Fibroblast of peridontal ligament (primary cell): Measurements from ENCODE around the gene LTBP2.
A peak's percentile ranks its signal among the peaks of the same experiment; 100 is the strongest.

ENCODE experiments used
- DNase-seq: peaks from one replicate; pipeline ENCODE4 v3.0.0-alpha.2; 2010; ENCODE audit errors: extremely low read depth

The LTBP2 gene

DNA sequence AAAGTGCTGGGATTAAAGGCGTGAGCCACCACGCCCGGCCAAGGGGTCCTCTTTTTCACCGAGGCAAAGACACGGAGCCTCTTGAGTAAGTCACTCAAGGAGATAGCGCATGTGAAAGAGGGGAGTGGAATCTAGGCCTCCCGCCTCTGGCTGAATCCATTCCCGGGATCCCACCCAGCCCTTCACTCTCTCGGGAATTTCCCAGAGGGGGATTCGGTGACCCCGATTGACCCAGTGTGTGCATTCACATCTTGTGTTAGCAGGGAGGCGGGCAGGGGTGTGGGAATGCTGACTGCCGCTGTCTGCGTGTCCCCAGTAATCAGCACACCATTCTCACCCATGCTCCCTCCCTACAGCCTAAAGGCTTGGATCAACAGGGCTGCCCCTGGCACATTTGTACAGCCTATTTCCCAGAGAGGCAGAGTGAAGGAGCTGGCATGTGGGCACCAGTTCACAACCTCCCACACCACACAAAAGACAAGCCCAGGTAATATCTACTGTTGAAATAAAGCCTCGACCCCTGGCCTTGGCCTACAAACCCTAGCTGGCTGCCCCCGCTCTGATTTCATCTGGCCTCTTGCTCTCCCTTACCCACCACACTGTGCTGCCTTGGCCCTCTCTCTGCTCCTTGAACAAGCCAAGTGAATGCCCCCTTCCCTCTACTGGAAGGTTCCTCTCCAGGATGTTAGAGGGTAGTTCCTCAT lies 1.3 kb upstream of the LTBP2 start:
- no peak for DNase-seq

DNA sequence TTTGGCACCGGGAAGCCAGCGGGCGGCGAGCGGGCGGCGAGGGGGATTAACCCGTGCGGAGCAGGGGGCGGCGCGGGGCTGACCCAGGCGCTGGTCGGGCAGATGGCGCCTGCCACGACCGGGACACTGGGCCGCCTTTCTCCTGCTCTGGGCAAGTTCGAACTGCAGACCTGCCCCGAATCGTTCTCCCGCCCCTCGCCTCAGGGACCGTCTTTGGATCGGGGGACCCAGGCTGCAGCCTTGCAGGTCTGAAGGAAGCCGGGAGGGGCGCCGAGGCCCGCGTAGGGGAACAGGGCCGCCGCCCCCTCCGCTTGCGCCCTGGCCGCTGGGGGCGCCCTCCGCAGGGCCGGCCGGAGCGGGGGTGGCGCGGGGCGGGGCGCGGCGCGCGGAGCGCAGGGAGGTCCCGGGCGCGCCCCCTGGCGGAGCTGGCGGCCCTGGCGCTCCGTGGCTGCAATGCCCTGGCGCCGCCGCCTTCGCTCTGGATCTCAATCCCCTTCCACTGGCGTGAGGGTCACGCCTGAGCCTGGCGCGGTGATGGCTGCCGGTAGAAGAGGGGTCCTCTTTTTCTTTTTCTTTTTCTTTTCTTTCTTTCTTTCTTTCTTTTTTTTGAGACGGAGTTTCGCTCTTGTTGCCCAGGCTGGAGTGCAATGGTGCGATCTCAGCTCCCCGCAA lies 449 bp upstream of the LTBP2 start:
- peak; percentile 70 for DNase-seq

DNA sequence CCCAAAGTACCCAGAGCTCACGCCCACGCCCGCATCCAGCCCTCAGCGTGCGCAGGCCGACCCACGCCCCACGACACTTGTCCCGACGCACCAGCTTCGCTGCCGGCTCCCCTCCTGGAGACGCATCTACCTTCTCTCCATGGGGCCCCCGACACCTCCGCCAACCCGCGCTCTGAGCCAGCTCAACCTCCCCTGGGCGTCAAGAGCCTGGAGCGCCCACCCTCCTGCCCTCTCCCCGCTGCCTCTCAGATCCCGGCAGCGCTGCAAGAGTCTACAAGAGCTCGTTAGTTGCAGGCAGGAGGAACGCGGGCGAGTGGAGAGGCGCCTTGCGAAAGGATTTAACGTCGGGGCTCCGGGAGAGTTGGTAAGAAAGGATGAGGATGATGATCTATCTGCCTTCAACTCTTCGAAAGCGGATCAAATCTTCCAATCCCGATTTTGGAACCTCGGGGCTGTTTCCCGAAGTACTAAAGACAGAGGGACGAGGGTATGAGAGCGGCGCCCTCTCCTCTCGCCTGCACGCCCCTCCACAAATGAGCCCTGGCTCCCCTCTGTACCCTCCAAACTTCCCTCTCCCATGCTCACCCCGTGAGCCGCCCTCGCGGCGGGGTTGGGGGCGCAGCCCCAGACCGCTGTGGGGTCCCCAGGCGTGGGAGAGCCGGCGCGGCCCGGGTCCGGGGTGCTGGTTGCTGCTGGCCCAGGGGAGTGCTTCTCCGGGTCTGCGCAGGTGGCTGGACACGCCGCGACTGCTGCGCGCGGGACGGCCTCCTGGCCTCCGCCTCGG lies 979 bp downstream of the LTBP2 start:
- DNase-seq: no peak

DNA sequence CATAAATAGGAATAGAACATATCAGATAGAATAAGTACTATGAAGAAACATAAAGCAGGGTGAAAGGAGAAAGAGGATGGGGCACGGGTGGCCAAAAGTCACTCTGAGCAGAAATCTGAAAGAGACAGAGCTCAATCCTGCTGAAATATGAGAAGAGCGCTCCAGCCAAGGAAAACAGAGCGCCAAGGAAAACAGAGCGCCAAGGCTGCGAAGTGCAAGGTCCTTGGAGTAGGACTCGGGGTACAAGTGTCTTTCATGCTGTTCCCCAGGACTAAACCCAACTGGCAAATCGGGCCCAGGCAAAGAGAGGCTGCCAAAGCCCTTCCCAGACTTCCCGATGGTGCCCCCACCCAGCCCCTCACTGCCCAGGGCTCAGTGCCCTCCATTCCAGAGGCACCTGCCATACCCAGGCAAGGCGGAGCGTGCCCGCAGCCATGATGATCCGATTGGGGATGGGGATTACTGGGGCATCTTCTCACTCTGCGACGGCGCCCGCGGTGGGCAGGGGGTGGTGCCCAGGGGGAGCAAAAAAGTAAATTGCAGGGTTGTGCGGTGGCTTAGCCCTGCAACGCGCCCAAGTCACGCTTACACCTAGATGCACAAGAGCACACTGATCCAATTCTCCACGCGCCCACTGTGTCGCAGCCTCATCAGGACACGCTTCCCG lies 1.7 kb downstream of the LTBP2 start:
- DNase-seq: no peak

DNA sequence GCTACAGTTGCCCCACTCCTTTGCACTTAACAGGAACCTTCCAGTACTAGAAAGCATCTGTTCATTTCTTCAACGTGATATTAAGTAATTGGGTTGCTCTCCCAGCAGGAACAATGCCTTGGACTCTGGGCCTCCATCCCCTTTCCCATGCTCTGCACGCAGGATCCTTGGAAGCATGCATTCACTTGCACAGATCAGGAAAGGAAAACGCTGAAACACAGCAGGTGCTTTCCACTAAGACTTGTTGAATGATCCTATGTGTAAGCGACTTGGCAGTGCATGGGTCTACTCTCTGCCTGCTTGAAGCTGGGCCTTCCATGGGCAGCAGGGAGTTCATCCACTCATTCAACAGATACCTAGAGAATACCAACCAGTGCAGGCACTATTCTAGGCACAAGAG lies 2.3 kb downstream of the LTBP2 start:
- no peak for DNase-seq

DNA sequence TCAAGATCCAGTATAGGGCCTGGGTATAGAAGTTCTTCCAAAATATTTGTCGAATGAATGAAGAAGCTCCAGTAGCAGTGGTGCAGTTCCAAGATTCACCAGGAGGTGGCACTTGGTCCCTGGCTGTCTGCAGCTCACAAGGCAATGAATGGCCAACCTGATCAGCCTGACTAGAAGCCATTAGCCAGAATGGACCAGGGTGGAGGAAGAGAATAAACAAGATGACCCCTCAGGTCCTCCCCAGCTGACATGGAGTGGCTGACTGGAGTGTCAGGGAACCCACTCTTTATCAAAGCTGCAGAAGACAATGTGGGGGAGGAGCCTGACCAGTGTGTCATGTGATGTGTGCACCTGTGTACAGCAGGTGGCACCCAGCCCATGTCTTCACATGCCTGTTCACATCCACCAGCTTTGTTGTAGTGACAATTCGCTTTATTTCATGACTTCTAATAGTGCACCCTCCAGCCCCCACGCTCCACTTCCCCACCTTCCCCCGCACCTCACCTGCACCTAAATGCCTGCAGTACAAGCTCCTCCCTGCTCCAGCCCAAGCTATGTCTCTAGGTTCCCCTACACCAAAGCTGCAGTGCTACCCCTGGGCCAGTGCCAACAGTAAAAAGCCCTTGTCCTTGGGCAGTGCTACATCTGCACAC lies 3.0 kb downstream of the LTBP2 start:
- peak; percentile 94 for DNase-seq

DNA sequence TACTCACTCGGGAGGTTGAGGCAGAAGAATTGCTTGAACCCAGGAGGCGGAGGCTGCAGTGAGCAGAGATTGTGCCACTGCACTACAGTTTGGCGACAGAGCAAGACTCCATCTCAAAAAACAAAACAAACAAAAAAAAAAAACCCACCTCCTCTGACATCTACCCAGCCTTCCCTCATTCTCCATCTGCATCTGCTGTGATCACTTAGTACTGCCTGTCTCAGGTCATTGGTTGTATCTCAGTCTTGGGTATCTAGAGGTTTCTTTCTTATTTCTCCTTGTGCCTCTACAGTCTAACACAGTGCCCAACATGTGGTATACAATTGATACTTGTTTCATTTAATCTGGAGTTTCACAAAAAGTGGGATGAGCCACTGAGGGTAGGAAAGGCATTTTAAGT lies 5.3 kb downstream of the LTBP2 start:
- DNase-seq: no peak

DNA sequence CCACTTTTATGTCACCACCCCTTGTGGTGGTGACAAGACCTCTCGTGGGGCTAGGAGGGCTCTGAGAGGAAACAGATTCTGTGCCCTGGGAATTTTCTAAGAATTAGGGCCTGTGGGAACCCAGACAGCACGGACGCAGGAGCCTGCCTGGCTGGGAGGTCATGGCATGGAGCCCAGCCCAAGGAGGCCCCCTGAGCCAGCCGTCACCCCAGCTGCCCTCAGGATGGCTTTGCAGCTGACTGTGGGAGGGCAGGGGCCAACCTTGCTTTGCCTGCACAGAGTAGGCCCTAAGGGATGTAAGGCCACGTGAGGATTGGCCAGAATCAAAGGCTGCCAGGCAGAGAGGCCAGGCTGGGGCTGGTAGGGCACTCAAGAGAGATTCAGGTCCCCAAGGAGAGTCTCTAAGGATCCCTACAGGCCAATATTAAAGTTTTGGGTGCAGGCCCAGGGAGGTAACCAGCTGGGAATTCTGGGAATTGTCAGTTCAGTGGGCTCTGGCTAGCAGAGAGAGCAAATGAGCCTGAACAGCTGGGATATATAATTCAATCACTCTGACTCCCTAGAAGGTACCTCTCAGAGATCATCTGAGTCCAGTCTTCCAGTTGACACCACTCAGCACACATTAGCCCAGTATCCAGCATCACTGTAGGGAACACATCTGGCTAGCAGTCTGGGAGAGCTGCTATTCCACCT lies 6.4 kb downstream of the LTBP2 start:
- DNase-seq: no peak

DNA sequence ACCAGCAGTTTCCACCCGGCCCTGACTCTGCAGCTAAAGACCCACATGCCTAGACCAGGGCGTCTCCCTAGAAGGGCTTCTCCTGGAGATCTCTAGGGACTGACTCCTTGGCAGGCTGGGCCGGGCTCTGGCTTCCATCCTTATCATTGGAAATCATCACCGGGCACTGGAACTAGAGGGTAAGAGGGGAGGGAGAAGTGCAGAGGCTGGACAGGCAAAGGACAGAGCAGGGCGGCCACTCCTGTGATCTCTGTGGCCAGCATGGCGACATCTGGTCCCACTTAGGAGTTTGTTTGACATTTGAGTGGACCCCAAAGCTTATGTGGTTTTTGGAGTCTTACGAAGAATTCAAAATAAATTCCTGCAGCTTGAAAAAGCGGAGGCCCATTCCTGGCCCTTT lies 7.1 kb downstream of the LTBP2 start:
- peak; percentile 84 for DNase-seq

DNA sequence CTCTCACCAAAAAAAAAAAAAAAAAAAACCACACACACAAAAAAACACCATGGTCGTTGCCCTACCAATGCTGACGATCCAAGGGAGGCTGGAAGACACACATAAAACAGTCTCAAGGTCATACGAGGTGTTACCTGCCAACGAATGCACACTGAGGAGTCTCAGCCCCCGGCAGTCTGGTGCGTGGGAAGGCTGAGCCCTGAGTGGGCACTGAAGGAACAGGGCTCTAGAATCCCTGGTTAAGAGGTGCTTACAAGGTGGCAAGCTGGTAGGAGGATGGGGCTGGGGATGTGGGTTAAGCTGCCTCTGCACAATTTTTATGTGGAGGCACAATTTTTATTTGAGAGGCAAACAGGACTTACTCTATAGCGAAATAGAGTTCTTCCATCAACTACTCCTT lies 7.9 kb downstream of the LTBP2 start:
- no peak for DNase-seq

DNA sequence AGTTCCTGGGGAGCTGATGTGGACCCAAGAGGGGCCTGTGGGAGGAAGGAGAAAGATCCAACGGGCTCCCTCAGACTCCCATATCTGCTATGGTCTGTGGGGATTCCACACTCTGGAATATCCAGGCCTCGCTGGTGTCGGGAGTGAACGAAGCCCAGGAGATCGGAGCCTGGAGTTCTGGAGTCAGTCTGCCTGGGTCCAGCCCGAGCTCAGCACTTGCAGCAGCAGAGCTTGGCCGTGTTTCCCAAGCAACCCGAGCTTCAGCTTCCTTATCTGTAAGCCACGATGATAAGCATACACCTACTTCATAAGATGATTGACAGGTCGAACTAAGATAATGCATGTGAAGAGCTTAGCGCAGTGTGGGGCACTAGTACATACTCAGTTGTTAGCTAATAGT lies 10.1 kb downstream of the LTBP2 start:
- DNase-seq: no peak

DNA sequence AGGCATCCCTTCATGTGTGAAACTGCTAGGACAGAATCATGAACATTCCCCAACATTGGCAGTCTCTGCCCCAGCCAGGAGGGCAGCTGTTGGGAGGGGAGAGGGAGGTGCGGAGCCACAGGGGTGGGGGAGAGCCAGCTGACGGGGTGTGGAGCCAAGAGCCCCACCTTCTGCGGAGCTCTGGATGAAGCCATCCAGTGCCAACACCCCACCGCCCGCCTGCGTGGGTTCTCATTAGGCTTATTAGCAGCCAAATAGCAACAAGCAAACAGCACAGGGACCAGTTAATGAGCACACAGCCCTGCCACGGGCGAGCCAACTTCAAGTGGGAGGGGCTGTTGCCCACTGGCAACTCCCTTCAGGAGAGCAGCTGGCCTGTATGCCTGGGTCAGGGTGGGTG lies 12.1 kb downstream of the LTBP2 start:
- no peak for DNase-seq

DNA sequence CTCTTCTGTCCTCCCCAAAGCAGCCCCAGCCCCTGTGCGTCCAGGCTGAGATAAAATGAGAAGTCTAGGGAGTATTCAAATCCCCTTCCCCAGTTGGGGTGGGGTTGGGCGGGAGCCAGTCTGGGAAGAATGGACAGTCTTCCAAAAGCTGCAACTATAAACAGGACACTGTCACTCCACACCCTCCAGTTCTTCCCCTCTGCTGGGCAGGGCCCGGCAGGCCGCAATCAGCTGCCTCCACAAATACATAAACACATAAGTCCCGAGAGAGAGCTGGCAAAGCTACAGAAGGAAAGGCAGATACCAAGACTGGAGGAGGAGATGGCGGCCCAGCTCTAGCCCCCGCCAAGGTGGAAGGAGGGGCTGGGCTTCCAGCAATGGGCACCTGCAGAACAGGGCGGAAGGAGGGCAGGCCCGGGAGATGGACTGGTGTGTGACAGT lies 12.7 kb downstream of the LTBP2 start:
- peak; percentile 82 for DNase-seq

DNA sequence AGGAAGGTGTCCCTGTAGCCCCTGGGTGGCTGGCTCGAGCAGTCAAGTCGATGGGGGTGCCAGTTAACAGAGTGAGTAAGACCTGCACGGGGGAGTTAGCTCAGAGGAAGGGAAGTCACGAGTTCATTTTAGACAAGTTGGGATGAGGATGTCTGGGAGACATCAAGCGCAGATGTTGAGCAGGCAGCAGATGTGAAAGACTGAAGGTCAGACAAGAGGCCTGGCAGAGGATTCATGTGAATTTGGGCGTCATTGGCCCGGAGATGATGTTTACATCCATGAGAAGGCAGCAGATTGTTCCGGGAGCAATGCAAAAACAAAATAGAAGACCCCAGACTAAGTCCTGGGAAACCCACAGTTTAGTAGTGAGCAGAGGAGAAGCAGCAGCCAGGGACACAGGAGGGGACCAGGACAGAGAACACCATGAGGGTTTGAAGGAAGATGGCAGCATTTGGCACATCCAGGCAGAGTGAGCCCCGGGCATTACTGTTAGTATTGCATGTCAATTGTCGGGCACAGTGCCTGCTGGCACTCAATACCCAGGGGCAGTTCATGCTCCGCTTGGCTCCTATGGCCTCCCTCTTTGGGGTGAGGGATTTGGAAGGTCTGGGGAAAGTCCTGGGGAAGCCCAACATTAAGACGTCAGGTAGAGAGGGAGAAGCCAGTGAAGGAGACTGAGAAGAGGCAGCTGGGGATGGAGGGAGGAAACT lies 15.1 kb downstream of the LTBP2 start:
- no peak for DNase-seq

DNA sequence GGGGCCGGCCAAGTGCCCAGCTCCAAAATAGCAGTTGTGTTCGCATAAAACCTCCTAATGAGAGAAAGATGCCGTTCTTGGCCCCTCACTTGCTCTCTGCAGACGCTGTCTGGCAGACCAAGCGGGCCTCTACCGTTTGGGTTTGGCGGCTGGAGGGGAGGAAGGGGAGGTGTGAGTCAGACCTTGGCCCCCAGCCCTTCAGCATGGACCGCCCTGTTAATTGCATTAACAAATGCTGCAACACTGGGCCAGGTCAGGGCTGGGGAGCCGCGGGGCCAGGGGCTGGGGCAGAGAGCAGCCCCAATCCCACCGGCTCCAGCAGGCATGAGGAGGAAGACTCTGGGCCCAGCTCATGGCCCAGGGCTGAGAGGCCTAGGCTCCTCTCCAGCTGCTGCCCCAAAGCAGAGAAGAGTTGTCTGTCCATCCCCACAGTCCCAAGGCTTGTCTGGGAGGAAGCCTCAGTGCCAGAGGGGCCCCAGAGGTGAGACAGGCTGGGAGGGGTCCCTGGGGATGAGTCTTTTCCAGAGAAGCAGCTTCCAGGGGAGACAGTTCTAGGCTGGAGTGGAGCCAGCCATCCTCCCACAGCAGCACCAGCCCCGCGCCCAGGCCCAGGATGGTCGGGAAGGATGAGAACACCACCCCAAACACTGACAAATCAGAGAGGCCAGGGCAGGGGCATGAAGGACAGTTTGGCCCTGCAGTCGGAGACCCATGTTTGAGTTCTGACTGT lies 16.9 kb downstream of the LTBP2 start:
- peak; percentile 87 for DNase-seq

DNA sequence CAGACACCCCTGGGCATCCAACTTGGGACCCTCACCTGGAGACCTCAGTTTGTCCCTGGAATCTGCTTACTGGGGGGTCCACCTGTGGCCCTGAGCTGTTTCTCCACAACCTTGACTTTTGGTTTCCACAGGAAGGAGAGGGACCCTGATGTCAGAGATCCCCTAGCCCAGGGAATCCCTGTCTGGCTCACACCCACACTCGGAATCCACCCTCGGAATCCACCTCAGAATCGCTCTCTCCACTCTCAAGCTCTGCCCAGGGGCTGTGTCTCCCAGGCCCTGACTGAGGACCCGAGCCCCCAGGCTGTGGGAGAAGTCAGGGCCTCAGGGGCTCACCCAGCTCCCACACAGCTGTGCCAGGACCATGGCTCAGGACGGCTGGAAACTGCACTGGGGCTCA lies 17.4 kb downstream of the LTBP2 start:
- DNase-seq: no peak

DNA sequence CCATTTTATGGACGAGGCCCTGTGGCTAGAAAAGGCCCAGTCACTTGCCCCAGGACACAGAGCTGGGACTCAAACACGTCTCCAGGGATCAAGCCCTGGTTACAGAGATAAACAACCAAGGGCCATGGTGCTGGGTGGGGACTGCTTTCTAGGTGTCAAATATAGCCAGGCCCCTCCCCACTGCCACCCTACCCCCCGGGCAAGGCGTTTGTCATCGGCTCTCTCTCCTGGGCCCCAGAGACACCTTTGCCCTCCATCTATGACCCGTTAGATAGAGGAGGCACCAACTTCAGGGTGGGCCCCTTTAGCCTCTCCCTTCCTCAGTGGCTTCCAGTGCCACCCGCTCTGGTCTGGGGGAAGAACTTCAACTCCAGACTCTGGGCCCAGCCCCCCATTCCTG lies 18.0 kb downstream of the LTBP2 start:
- DNase-seq: no peak

DNA sequence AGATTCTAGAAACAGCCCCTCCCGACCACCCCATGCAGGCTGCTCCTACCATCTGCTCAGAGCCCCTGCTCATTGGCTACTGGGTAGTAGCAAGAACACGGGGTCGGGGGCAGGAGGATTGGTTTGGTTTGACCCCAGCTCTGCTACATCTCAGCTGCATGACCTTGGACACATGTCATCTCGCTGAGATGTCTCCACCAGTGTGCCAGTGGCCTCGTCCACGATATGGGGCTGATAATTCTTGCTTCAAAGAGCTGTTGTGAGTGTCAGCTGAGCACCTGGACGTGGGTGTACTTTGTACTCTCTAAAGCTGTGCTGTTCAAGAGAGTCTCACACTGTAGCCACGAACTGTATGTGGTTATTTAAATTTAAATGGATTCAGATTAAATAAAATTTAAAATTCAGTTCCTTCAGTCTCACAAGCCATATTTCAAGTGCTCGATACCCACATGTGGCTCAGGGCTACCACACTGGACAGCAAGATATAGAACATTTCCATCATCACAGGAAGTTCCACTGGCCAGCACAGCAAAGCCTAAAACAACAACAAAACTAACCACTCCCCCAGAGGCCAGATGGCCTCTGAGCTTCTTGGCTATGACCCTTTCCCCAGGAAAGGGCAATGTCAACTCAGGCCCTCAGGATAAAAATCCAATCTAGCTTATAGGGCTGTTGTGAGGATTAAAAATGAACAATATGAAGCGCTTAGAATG lies 18.6 kb downstream of the LTBP2 start:
- DNase-seq: no peak

DNA sequence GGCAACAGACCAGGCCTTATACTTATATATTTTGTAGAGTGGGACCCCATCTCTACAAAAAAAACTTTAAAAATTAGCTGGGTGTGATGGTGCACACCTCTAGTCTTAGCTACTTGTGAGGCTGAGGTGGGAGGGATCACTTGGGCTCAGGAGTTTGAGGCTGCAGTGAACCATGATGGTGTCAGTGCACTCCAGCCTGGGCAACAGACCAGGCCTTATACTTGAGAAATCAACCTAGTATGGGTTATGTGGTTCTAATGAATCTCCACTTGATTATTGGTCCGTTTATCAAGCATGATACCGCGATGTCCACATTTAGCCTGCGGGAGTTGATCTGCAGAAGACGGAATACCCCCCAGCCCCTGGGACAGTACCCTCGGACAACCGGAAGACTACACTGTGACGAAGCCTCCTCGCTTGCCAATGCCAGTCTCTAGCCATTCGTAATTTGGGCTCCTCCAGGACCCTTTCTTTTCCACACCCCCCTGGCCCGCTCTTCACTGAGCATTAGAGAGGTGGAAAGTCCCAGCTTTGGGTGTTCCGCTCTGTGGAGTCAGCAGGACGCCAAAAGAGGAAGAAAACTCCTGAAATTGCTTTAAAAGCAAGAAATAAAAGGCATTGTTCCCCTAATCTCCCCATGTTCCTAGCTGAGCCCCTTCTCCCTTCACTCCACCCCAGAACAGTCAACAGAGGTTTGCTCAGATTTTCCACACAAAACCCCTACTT lies 19.4 kb downstream of the LTBP2 start:
- no peak for DNase-seq
